ENCODE results near the gene AHI1.

The AHI1 gene

GRCh38 chr6:135527116-135527959, 29.8 kb upstream of the AHI1 start:
- Mint-ChIP-seq H3K4me1 (no peaks in the 10 kb centered on the region), H3K4me3 (no peak overlapping the region), H3K27ac (ENCODE audit: low read depth) (no peak overlapping the region), H3K27me3 (no peaks in the 10 kb centered on the region), H3K36me3 (ENCODE audit: insufficient read depth) (no peaks in the 10 kb centered on the region), H3K9me3 (no peaks in the 10 kb centered on the region)
- DNase-seq (ENCODE audit: low spot score in 2 of 2) (no peak), ATAC-seq (replicated peaks; ENCODE audit: extremely low read depth, poor library complexity, severe bottlenecking) (no peak)

- H3K27me3 Mint-ChIP-seq = no peaks in the 10 kb centered on the region
- H3K9me3 Mint-ChIP-seq = no peaks in the 10 kb centered on the region
- H3K27ac Mint-ChIP-seq (ENCODE audit: low read depth) = no peak overlapping the region
- H3K4me3 Mint-ChIP-seq = no peak overlapping the region
- ATAC-seq (replicated peaks; ENCODE audit: extremely low read depth, poor library complexity, severe bottlenecking) = no peak
- DNase-seq (ENCODE audit: low spot score in 2 of 2) = no peak
- no peaks in the 10 kb centered on the region for H3K4me1 Mint-ChIP-seq
- no peaks in the 10 kb centered on the region for H3K36me3 Mint-ChIP-seq (ENCODE audit: insufficient read depth)
Observed at GRCh38 chr6:135525594-135525993, 28.1 kb upstream of the AHI1 start.

GRCh38 chr6:135522965-135523692, 25.6 kb upstream of the AHI1 start:
- DNase-seq (ENCODE audit: low spot score in 2 of 2) (no peak), ATAC-seq (replicated peaks; ENCODE audit: extremely low read depth, poor library complexity, severe bottlenecking) (no peak)
- Mint-ChIP-seq H3K4me3 (no peak overlapping the region), H3K9me3 (no peaks in the 10 kb centered on the region), H3K27me3 (no peaks in the 10 kb centered on the region), H3K4me1 (no peaks in the 10 kb centered on the region), H3K36me3 (ENCODE audit: insufficient read depth) (no peaks in the 10 kb centered on the region), H3K27ac (ENCODE audit: low read depth) (no peak overlapping the region)

GRCh38 chr6:135521431-135521830, 23.9 kb upstream of the AHI1 start:
- no peaks in the 10 kb centered on the region for H3K9me3 Mint-ChIP-seq
- H3K4me3 Mint-ChIP-seq = no peak overlapping the region
- no peaks in the 10 kb centered on the region for H3K36me3 Mint-ChIP-seq (ENCODE audit: insufficient read depth)
- no peak overlapping the region for H3K27ac Mint-ChIP-seq (ENCODE audit: low read depth)
- DNase-seq (ENCODE audit: low spot score in 2 of 2) (no peak), ATAC-seq (replicated peaks; ENCODE audit: extremely low read depth, poor library complexity, severe bottlenecking) (no peak)
- no peaks in the 10 kb centered on the region for H3K27me3 Mint-ChIP-seq
- H3K4me1 Mint-ChIP-seq = no peaks in the 10 kb centered on the region

- no peaks in the 10 kb centered on the region for H3K36me3 Mint-ChIP-seq (ENCODE audit: insufficient read depth)
- DNase-seq (ENCODE audit: low spot score in 2 of 2) (no peak), ATAC-seq (replicated peaks; ENCODE audit: extremely low read depth, poor library complexity, severe bottlenecking) (no peak)
- H3K4me1 Mint-ChIP-seq = no peaks in the 10 kb centered on the region
- H3K4me3 Mint-ChIP-seq = no peak overlapping the region
- no peaks in the 10 kb centered on the region for H3K9me3 Mint-ChIP-seq
- H3K27ac Mint-ChIP-seq (ENCODE audit: low read depth) = no peak overlapping the region
- no peaks in the 10 kb centered on the region for H3K27me3 Mint-ChIP-seq
Observed at GRCh38 chr6:135520781-135521180, 23.2 kb upstream of the AHI1 start.

GRCh38 chr6:135519348-135519747, 21.8 kb upstream of the AHI1 start:
- ATAC-seq (replicated peaks; ENCODE audit: extremely low read depth, poor library complexity, severe bottlenecking) (no peak), DNase-seq (ENCODE audit: low spot score in 2 of 2) (no peak)
- H3K4me3 Mint-ChIP-seq = no peak overlapping the region
- no peaks in the 10 kb centered on the region for H3K9me3 Mint-ChIP-seq
- no peak overlapping the region for H3K27ac Mint-ChIP-seq (ENCODE audit: low read depth)
- no peaks in the 10 kb centered on the region for H3K27me3 Mint-ChIP-seq
- no peaks in the 10 kb centered on the region for H3K36me3 Mint-ChIP-seq (ENCODE audit: insufficient read depth)
- no peaks in the 10 kb centered on the region for H3K4me1 Mint-ChIP-seq

GRCh38 chr6:135517527-135517926, 20.0 kb upstream of the AHI1 start:
- Mint-ChIP-seq H3K36me3 (ENCODE audit: insufficient read depth) (peaks cover 2% of the 10 kb centered on the region), H3K27ac (ENCODE audit: low read depth) (no peak overlapping the region), H3K4me1 (no peaks in the 10 kb centered on the region), H3K27me3 (no peaks in the 10 kb centered on the region), H3K4me3 (no peak overlapping the region), H3K9me3 (no peaks in the 10 kb centered on the region)
- DNase-seq (ENCODE audit: low spot score in 2 of 2) = no peak
- no peak for ATAC-seq (replicated peaks; ENCODE audit: extremely low read depth, poor library complexity, severe bottlenecking)

GRCh38 chr6:135514706-135515105, 17.2 kb upstream of the AHI1 start:
- H3K9me3 Mint-ChIP-seq = no peaks in the 10 kb centered on the region
- H3K27ac Mint-ChIP-seq (ENCODE audit: low read depth) = no peak overlapping the region
- peaks cover 2% of the 10 kb centered on the region for H3K36me3 Mint-ChIP-seq (ENCODE audit: insufficient read depth)
- ATAC-seq (replicated peaks; ENCODE audit: extremely low read depth, poor library complexity, severe bottlenecking) = no peak
- no peak overlapping the region for H3K4me3 Mint-ChIP-seq
- no peak for DNase-seq (ENCODE audit: low spot score in 2 of 2)
- H3K27me3 Mint-ChIP-seq = no peaks in the 10 kb centered on the region
- H3K4me1 Mint-ChIP-seq = no peaks in the 10 kb centered on the region

GRCh38 chr6:135506270-135506997, 8.9 kb upstream of the AHI1 start:
- no peak overlapping the region for H3K27ac Mint-ChIP-seq (ENCODE audit: low read depth)
- no peak overlapping the region for H3K4me3 Mint-ChIP-seq
- no peaks in the 10 kb centered on the region for H3K27me3 Mint-ChIP-seq
- DNase-seq (ENCODE audit: low spot score in 2 of 2) (no peak), ATAC-seq (replicated peaks; ENCODE audit: extremely low read depth, poor library complexity, severe bottlenecking) (peak; percentile 76)
- H3K36me3 Mint-ChIP-seq (ENCODE audit: insufficient read depth) = no peaks in the 10 kb centered on the region
- no peaks in the 10 kb centered on the region for H3K4me1 Mint-ChIP-seq
- H3K9me3 Mint-ChIP-seq = no peaks in the 10 kb centered on the region

GRCh38 chr6:135505648-135506047, 8.1 kb upstream of the AHI1 start:
- no peaks in the 10 kb centered on the region for H3K4me1 Mint-ChIP-seq
- H3K9me3 Mint-ChIP-seq = no peaks in the 10 kb centered on the region
- ATAC-seq (replicated peaks; ENCODE audit: extremely low read depth, poor library complexity, severe bottlenecking) (no peak), DNase-seq (ENCODE audit: low spot score in 2 of 2) (no peak)
- H3K27ac Mint-ChIP-seq (ENCODE audit: low read depth) = no peak overlapping the region
- no peaks in the 10 kb centered on the region for H3K36me3 Mint-ChIP-seq (ENCODE audit: insufficient read depth)
- H3K27me3 Mint-ChIP-seq = no peaks in the 10 kb centered on the region
- no peak overlapping the region for H3K4me3 Mint-ChIP-seq

- Mint-ChIP-seq H3K27ac (ENCODE audit: low read depth) (no peak overlapping the region), H3K4me1 (no peaks in the 10 kb centered on the region), H3K4me3 (no peak overlapping the region), H3K27me3 (no peaks in the 10 kb centered on the region), H3K9me3 (no peaks in the 10 kb centered on the region), H3K36me3 (ENCODE audit: insufficient read depth) (no peaks in the 10 kb centered on the region)
- DNase-seq (ENCODE audit: low spot score in 2 of 2) = no peak
- no peak for ATAC-seq (replicated peaks; ENCODE audit: extremely low read depth, poor library complexity, severe bottlenecking)
Observed at GRCh38 chr6:135505222-135505621, 7.7 kb upstream of the AHI1 start.

GRCh38 chr6:135504734-135505133, 7.2 kb upstream of the AHI1 start:
- no peak overlapping the region for H3K27ac Mint-ChIP-seq (ENCODE audit: low read depth)
- H3K36me3 Mint-ChIP-seq (ENCODE audit: insufficient read depth) = no peaks in the 10 kb centered on the region
- H3K4me3 Mint-ChIP-seq = no peak overlapping the region
- H3K27me3 Mint-ChIP-seq = no peaks in the 10 kb centered on the region
- ATAC-seq (replicated peaks; ENCODE audit: extremely low read depth, poor library complexity, severe bottlenecking) = no peak
- no peak for DNase-seq (ENCODE audit: low spot score in 2 of 2)
- no peaks in the 10 kb centered on the region for H3K4me1 Mint-ChIP-seq
- H3K9me3 Mint-ChIP-seq = no peaks in the 10 kb centered on the region
